T47D (cell line): ENCODE measurements around the gene EVI5.

Experiments
- DNase-seq, 2 experiments: peaks; one replicate each; pipeline versions ENCODE4 v3.0.0 to v3.0.0-alpha.2; 2011 to 2012; ENCODE audit warnings: low read depth in 1 of 2, low spot score in 1 of 2
- JUND ChIP-seq: IDR thresholded peaks from 2 replicates; pipeline ENCODE4 v1.6.1; 2012; ENCODE audit warnings: low read depth
- in situ Hi-C: cut with HindIII; loops from 2 replicates; pipeline ENCODE4 v1.10.0; 2016; ENCODE audit warnings: low sequenced_read_pairs, low pct_unique_long_range_greater_than_20kb

The EVI5 gene

DNA sequence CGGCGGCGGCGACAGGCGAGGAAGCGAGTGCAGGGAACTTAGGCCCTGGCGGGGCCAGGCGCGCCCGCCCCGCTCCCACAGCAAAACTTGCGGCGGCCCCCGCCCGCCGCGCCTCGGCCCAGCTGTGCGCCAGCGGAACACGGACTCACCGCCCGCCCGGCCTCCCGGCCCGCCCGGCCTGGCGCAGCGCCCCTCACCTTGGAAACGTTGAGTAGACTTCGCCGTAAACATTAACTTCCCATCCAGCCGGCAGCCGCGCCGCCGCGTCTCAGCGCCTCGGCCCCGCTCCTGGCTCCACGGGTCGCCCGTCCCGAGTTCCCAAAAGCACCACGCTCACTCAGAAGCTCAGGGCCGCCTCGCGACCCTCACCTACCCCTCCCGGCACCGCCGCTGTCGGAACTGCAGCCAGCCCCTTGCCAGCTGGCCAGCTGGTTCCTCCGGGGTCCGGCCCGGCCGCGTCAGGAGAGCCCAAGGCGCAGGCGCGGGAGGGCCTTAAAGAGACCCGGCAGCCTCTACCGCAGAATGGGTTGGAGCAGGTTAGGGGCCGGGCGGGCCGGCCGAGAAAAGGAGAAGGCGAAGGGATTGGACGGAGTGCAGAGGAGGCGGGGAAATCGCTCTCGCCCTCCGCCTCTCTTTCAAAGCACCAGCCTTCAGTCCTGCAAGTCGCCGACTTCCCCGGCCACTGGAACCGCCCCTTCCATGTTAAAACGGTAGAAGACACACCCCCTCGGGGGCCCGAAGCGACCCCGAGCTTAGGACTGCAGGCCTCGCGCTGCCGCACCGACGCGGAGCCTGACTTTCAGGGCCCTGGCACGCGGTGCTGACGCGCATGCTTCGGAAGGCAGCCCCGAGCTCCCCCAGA, at the start of gene EVI5:
Gene EVI5 (minus strand): TSS at position 470 of the 862 bp plus-strand sequence. CDS start 48,562 bp downstream, outside the sequence.
- in situ Hi-C loops, result no loop called here
- no peak for TF ChIP-seq JUND
- peak; percentile 80 to 95 for DNase-seq

DNA sequence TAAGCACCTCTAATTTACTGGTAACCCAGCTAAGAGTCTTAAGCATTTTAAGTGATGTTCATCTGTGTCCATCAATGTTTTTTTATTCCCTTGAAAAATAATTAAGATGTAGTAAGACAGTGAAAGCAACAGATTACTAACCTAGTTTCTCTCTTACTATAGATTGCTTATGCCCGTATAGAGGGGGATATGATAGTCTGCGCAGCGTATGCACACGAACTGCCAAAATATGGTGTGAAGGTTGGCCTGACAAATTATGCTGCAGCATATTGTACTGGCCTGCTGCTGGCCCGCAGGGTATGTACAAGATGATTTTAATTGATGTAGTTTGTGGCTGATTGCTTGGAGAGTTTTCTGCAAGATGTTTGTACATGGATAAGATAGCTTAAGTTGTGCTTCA, 49.7 kb upstream of the EVI5 start:
- in situ Hi-C loops, result no loop called here
- no peak for TF ChIP-seq JUND
- no peak for DNase-seq

DNA sequence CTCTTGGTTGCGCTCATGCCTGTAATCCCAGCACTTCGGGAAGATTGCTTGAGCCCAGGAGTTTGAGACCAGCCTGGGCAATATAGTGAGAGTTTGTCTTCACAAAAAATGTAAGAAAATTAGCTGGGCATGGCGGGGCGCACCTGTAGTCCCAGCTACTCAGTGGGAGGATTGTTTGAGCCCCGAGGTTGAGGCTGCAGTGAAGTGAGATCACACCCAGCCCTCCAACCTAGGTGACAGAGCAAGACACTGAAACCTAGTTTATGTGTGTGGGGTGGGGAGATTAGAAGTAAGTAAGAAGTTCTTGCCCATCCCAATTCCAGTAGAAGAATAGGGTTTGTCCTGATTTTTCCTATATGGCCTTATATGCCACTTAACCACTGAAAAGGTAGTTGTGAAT, 48.9 kb upstream of the EVI5 start:
- in situ Hi-C loops, result no loop called here
- no peak for TF ChIP-seq JUND
- no peak for DNase-seq

DNA sequence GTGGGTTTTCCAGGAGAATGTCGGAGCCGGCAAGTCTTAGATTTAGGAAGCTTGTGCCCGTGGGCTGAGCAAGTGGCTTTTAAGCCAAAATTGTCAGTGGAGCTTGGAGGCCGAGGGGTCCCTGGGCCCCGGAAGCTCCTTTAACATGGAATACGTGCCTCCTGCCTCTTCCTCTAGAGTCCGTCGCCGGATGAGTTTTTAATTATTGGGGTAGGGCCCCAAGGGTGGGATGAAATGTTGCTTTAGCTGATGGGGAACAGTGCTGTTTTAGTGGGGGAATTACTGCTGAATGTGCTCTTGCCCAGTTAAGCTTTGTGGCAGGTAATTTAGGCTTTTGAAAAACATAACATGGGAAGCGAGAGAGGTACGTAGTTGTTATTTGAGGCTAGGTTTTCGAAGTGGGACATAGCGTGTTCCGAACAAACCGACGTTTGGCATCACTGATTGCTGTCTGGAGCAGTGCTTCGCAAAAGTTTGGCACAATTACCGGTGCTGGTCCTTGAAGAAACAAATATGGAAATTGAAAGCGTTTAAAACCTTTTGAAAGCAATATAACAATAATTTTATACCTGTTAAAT, 47.7 kb upstream of the EVI5 start:
- TF ChIP-seq JUND, result no peak
- in situ Hi-C loops, result no loop called here
- DNase-seq, result no peak

DNA sequence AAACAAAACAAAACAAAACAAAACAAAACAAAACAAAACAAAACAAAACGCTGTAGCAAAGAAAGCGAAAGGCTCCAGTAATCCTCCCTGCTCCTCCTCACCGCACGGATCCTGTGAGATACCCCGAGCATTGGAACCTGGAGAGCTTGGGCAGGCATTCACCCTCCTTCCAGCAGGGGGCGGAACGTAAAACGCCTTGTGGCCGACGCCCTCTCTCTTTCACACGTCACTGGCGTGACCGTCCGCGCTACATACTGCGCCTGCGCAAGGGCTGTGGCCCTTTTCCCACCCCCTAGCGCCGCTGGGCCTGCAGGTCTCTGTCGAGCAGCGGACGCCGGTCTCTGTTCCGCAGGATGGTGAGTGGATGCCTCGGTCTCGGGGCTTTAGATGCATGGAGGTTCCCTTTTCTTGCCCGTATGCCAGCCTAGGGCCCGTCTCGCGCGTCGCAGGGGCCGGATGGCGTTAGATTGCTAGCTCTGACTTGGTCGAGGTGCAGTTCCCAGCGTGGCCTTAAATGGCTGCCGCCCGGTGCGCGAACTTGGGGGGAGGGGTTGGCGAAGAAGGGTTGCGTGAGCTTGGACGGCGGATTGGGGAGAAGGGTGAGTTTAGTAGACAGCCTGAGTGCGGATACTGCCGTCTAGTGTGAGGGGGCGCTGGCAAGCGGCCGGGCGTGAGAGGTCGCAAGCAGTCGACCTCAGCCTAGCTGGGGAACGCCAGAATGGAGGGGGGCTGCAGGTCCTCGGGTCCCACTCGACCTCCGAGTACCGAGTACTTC, 47.0 kb upstream of the EVI5 start, which contains the start of gene RPL5:
Gene RPL5 (plus strand): TSS at position 279 of the 775 bp plus-strand sequence. CDS start 75 bp downstream, at position 354.
- DNase-seq, result peak; percentile 79 to 96
- in situ Hi-C loops, result no loop called here
- TF ChIP-seq JUND, result no peak

DNA sequence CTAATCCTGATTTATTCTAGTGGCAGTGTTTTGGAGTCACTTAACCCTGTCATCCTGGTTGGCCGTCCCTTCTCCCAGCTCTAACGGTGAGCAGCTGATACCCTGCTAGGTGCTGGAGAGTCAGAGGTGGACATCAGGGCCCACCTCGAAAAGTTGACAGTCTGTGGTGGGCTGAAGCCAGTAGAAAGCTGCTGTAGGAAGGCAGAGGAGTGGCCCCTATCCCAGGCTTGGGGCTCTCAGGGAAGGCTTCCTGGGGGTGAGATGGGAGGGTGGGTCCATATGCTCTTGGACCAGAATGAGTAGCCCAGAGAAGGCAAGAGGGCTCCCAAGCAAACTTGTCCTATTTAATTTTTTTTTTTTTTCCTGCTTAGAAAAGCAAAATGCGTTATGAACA, 46.5 kb upstream of the EVI5 start:
- no peak for DNase-seq
- no peak for TF ChIP-seq JUND
- in situ Hi-C loops, result no loop called here

DNA sequence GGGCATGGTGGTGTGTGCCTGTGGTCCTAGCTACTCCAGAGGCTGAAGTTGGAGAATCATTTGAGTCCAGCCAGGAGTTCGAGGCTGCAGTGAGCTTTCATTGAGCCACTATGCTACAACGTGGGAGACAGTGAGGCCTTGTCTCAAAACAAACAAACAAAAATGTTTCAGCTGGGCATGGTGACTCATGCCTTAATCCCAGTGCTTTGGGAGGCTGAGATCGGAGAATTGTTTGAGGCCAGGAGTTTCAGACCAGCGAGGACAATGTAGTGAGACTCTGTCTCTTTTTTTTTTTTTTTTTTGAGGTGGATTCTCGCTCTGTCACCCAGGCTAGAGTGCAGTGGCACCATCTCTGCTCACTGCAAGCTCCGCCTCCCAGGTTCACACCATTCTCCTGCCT, 41.9 kb upstream of the EVI5 start:
- in situ Hi-C loops, result no loop called here
- no peak for TF ChIP-seq JUND
- no peak for DNase-seq

DNA sequence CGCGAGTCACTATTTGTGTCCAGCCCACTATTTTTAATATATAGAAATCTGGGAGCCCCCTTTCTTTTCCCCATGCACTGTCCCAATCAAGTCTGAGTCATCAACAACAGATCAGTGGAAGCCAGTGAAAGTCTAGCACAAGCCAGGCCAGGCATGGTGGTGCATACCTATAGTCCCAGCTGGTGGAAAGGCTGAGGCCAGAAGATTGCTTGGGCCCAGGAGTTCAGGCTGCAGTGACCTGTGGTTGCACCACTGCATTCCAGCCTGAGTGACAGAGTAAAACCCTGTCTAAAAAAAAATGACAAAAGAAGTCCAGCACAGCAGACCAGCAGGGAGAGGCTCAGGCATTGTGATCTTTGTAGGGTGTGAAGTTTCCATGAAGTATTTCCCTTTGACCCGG, 38.0 kb upstream of the EVI5 start:
- TF ChIP-seq JUND, result no peak
- in situ Hi-C loops, result no loop called here
- peak in 1 of 2 experiments; percentile 37 for DNase-seq

DNA sequence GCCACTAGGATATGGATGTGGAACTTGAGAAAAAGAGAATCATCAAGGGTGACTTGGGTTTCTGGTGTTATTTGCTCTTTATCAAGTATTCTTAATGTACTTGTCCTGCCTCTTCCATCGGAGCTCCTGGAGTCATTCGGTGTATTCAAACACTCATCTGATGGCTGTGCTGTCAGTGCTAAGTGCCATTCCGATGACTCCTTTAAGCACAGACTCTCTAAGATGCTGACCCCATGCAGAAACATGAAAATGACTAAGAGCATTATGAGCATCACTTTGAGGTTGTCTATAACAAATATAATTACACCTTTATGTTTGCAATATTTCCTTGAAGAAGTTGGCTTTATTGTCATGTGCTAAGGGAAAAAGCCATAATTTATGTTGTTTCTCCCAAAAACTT, 35.6 kb upstream of the EVI5 start:
- in situ Hi-C loops, result no loop called here
- no peak for DNase-seq
- TF ChIP-seq JUND, result no peak

DNA sequence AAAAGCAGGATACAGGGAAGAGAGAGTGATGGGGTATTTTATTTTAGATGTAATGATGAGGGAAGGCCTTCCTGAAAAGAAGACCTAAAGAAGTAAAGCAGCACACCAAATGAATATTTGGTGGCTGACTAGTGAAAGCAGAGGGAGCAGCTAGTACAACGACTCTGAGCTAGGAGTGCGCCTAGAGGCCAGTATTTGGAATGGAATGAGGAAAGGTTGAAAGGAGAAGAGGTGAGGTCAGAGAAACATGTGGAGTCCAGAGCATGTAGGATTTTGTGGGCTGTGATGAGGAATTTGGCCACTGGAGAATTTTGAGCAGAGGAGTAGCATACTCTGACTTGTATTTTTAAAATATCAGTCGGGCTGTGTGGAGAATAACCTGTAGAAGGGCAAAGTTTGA, 35.1 kb upstream of the EVI5 start:
- in situ Hi-C loops, result no loop called here
- DNase-seq, result peak in 1 of 2 experiments; percentile 62

DNA sequence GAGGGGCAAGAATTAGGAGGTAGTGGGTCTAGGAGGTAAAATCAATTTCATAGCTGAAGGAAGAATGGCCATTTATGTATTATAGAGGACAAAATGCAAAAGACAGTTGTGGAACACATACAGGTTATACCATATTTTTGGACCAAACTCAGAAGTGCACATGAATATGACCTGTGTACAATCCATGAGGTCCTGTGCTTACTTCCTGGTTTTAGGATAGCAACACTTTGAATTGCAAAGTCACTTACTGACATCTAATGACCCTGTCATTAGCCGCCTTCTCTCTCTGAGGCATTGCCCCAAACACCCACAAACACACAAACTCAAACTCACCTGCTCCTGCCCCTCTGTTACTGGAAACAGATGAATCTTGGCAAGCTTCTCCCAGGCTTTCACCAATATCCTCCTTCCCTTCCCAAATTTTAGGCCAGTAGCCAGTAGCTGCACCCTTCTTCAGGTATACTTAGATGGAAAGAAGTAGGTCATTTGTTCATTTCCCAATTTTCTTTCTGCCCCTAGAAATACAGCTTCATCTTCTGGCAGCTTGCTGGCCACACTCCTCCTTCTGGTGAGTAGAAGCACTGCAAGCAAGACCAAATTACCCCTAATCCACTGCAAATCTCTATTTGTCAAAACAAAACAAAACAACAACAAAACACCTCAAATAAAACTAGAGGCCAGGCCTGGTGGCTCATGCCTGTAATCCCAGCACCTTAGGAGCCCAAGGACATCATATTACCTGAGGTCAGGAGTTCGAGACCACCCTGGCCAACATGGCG, 33.3 kb upstream of the EVI5 start:
- no peak for DNase-seq
- TF ChIP-seq JUND, result no peak
- in situ Hi-C loops, result no loop called here

More for the DNA sequence above, 35.1 kb upstream of the EVI5 start:
- no peak for TF ChIP-seq JUND

DNA sequence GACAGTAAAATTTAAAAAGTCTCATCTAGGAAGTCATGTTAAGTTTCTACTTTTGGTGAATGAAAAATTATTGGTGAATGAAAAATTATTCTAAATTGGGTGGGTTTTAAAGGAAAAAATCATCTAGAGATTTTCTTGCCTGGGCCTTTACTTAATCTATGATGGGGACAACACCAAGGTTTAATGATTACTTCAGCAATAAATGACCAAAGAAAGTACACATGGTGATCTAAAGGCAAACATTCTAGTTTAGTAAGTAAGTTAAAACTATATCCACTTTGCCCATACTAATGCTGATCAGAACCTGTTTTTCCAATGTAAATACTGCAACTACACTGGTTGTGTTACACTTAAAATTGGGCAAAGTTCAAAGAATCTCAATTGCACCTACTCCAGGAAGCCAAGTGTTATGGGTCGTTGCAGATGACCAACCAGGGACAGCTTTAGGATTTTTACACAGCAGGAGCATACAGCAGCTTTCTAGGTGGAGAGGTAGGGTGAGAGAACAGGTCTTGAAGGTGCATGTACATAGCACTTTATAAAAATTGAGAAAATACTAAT, 32.3 kb upstream of the EVI5 start:
- in situ Hi-C loops, result no loop called here
- TF ChIP-seq JUND, result no peak
- DNase-seq, result no peak
